Measurements from ENCODE around the gene DRC3. TPM values are rescaled to one million over a fixed set of nuclear protein-coding genes. Genes with fewer than 3 reads are reported as not detected.

The DRC3 gene
- total RNA-seq, 1 experiment from 2014 or later, result not detected

Other genes with a start within 250 kb of the DRC3 start
- 52.0 and 103 TPM in 2 replicates for gene SREBF1, start 135.9 kb upstream of the DRC3 start, total RNA-seq (2014; rRNA removed; shearing (Covaris generic); ENCODE audit: low replicate concordance)
- gene TOM1L2, start 462 bp upstream of the DRC3 start, total RNA-seq (2014; rRNA removed; shearing (Covaris generic); ENCODE audit: low replicate concordance), result 6.0 and 6.4 TPM in 2 replicates
- gene ATPAF2, start 66.3 kb downstream of the DRC3 start, total RNA-seq (2014; rRNA removed; shearing (Covaris generic); ENCODE audit: low replicate concordance), result 38.8 and 49.7 TPM in 2 replicates
- 7.8 and 8.9 TPM in 2 replicates for gene GID4, start 66.5 kb downstream of the DRC3 start, total RNA-seq (2014; rRNA removed; shearing (Covaris generic); ENCODE audit: low replicate concordance)
- 21.5 and 26.3 TPM in 2 replicates for gene DRG2, start 115.1 kb downstream of the DRC3 start, total RNA-seq (2014; rRNA removed; shearing (Covaris generic); ENCODE audit: low replicate concordance)
- gene MYO15A, start 135.9 kb downstream of the DRC3 start, total RNA-seq (2014; rRNA removed; shearing (Covaris generic); ENCODE audit: low replicate concordance), result 0.11 and 1.3 TPM in 2 replicates
- 124 and 145 TPM in 2 replicates for gene ALKBH5, start 211.0 kb downstream of the DRC3 start, total RNA-seq (2014; rRNA removed; shearing (Covaris generic); ENCODE audit: low replicate concordance)